GM18951 (cell line): ENCODE results near the gene SNTG2.
"Not testable (repeated sequence)": the region's sequence is repeated elsewhere in the genome, so short reads cannot be mapped to it uniquely, and the experiment has no call there.

Experiments used
- POLR2A ChIP-seq: IDR thresholded peaks from 4 replicates; pipeline ENCODE4 v1.6.1; 2011; ENCODE audit warnings: mild to moderate bottlenecking; ENCODE audit not compliant: insufficient read length, insufficient read depth; ENCODE audit errors: extremely low read depth
- in situ Hi-C: fragments of 300-500 bp; cut with MboI; formaldehyde crosslinking; loops from one replicate; pipeline ENCODE4 v1.12.0; 2022; ENCODE audit warnings: low sequenced_read_pairs, mixed read lengths, inconsistent platforms; ENCODE audit not compliant: unreplicated experiment

The SNTG2 gene

GRCh38 chr2:1400943-1401735, 450.5 kb downstream of the SNTG2 start:
- in situ Hi-C loops = no loop called here
- no peak for TF ChIP-seq POLR2A

DNA sequence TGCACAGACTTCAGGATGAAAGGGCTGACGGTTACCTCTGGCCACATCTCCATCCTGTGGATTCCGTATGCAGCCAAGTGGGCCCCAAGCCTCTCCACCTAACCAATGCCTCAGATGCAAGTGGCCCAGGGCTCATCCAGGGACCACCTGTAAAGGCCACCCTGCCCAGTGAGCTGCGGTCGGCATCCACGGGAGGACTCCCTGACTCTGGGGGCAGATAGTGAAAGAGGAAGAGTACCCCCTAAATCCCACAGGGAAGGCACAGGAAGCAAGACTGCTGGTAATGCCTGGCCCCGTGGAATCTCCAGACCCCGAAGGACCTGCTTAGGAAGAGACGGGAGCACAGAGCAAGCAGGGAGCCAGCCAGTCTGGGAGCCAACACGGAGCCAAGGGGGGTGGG, 451.4 kb downstream of the SNTG2 start:
- TF ChIP-seq POLR2A = no peak
- in situ Hi-C loops = no loop called here

DNA sequence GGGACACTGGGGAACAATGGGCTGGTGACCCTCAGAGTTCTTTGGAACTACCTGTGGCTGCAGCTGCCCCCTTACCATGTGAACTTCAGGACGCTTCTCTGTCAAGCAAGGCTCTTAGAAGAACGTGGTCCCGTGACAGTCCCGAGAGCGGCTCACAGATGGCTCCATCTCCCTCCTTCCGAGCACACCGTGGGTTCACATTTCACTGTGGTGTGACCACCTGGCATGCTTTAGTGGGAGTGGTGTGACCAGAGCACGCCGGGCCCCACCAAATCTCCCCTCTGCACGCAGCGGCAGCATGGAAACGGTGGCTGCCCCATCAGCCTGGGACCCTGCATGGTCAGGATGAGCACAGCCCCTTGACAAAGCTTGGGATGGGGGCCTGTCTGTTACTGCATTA, 452.9 kb downstream of the SNTG2 start:
- no peak for TF ChIP-seq POLR2A
- in situ Hi-C loops = no loop called here

GRCh38 chr2:1405124-1405523, 454.5 kb downstream of the SNTG2 start:
- in situ Hi-C loops = no loop called here
- TF ChIP-seq POLR2A = no peak

GRCh38 chr2:1405967-1406366, 455.3 kb downstream of the SNTG2 start:
- in situ Hi-C loops = no loop called here

DNA sequence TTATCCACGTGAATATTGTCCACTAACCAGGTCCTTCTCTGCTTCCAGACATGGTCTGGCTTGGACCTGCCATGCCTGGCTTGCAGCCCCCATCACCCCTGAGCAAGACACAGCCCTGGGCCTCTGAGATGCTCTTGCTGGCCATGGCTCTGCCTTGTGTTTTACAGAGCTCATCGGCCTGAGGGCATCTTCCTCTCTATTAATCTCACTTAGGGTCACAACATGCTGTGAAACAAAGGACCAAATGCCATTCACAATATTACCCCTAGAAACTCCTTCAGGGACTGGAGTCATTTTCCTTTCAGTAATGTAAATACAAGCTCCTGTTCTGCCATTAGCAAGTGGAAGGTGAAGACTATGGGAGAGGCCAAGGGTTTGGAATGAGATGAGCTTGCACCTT, 455.8 kb downstream of the SNTG2 start:
- TF ChIP-seq POLR2A = no peak
- in situ Hi-C loops = no loop called here

More at GRCh38 chr2:1405967-1406366, 455.3 kb downstream of the SNTG2 start:
- no peak for TF ChIP-seq POLR2A

- in situ Hi-C loops = no loop called here
- TF ChIP-seq POLR2A = no peak
Observed at GRCh38 chr2:1407950-1408675, 457.5 kb downstream of the SNTG2 start.

- TF ChIP-seq POLR2A = no peak
- in situ Hi-C loops = no loop called here
Observed at GRCh38 chr2:1413156-1413710, 462.6 kb downstream of the SNTG2 start, which contains the start of gene TPO. Gene TPO, plus strand, starts transcription at chr2:1413463. Its CDS starts 946 bp downstream, at chr2:1414409.

DNA sequence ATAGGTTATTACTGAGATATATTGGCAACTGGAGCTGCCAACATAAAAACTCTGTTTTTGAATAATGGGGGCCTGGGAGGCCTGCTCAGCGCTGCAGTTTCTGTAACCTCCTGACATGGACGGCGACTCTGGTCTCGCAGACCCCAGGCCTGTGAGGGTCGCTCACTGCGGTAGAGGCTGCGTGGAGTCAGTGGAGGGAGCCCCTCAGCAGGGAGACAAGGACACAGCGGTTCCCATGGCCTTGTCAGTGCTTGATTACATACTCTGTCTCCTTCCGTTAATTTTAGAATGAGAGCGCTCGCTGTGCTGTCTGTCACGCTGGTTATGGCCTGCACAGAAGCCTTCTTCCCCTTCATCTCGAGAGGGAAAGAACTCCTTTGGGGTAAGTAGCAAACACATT, 463.5 kb downstream of the SNTG2 start:
- TF ChIP-seq POLR2A = no peak

DNA sequence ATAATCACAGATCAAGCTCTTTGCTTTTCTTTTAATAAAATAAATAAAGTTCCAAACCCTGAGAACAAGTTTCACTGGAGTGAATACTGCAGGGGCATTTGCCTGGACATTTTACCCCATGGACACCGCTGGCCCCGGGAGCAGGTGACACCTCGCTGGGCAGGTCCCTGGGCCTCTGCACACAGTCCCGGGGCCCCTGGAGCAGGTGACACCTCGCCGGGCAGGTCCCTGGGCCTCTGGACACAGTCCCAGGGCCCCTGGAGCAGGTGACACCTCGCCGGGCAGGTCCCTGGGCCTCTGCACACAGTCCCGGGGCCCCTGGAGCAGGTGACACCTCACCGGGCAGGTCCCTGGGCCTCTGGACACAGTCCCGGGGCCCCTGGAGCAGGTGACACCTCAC, 464.3 kb downstream of the SNTG2 start:
- in situ Hi-C loops = not testable (repeated sequence)

More for the DNA sequence above, 463.5 kb downstream of the SNTG2 start:
- in situ Hi-C loops = no loop called here

DNA sequence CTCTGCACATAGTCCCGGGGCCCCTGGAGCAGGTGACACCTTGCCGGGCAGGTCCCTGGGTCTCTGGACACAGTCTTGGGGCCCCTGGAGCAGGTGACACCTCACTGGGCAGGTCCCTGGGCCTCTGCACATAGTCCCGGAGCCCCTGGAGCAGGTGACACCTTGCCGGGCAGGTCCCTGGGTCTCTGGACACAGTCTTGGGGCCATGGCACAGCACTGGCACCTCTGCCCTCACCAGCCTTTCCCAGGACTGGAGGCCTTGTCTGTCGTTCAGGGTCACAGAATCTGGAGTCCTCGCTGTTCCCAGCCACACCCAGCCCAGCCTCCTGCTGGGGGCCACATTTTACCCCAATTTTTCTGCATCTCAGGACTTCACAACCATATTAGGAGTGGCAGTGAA, 464.9 kb downstream of the SNTG2 start:
- in situ Hi-C loops = no loop called here

More for the DNA sequence above, 464.9 kb downstream of the SNTG2 start:
- TF ChIP-seq POLR2A = no peak
